PFSK-1 (cell line): Measurements from ENCODE around the gene SGCA.

Source experiments
- FOXP2 ChIP-seq: optimal IDR thresholded peaks from 2 replicates; pipeline ENCODE3; 2011; ENCODE audit warnings: borderline replicate concordance, control low read depth, inconsistent platforms; ENCODE audit not compliant: insufficient read depth; ENCODE audit errors: extremely low read length, extremely low read depth
- POLR2AphosphoS5 ChIP-seq: IDR thresholded peaks from 2 replicates; pipeline ENCODE4 v1.6.1; 2012; ENCODE audit warnings: low read depth, mild to moderate bottlenecking, control low read depth, low read length, moderate library complexity
- SIN3A ChIP-seq: IDR thresholded peaks from 2 replicates; pipeline ENCODE4 v1.6.1; 2012; ENCODE audit warnings: mild to moderate bottlenecking, low read length, moderate library complexity, borderline replicate concordance; ENCODE audit not compliant: insufficient read depth
- TAF1 ChIP-seq: IDR thresholded peaks from 2 replicates; pipeline ENCODE4 v1.6.1; 2012; ENCODE audit warnings: low read length, control low read depth, borderline replicate concordance; ENCODE audit not compliant: insufficient read depth
- TF ChIP-seq, protein P1 (sequence below), 2 experiments: IDR thresholded peaks; 2 replicates each; pipeline versions ENCODE4 v1.6.1 to v1.8.0; 2011 to 2012; ENCODE audit warnings: low read depth in 2 of 2, low read length in 2 of 2, control low read depth in 1 of 2, inconsistent platforms in 1 of 2, mild to moderate bottlenecking in 1 of 2, moderate library complexity in 1 of 2; ENCODE audit not compliant: insufficient read depth in 1 of 2

DNA sequence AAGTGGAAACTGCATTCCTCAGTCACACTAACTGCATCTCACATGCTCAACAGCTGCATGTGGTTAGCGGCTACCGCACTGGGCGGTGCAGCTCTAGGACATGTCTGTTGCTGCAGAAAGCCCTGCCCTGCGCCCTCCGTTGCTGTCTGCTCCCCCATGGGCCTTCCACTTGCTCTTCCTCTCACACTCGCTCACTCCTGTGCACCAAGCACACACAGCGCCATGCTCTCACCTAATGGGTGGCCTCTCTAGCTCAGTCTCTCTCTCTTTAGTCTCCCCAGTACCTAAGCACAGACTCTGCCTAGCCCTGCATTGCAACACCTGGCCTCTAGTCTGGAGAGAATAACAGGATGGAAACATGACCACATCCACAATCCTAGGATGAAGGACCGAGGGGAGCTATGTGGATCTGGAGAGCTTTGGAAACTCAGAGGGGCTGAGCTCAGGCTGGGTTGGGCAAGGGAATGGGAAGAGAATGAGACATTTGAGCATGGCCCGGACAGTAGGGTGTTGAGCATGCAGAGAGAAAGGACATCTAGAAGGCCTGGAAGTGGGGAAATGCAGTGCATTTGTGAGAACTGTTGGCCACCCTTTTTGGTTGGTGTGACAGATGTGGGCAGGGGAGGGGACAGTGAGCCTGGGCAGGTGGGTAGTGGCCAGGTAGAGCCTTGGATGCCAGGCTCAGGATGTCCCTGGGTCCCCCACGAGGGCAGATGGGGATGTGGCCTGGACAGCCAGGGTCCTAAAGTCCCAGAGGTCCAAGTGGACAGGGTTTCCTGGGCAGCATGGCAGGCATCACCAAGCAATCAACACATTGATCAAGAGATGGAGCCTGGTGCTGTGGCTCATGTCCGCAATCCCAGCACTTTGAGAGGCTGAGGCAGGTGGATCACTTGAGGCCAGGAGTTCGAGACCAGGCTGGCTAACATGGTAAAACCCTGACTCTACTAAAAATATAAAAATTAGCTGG lies 16.1 kb downstream of the SGCA start:
- TF ChIP-seq POLR2AphosphoS5: no peak
- TF ChIP-seq, protein P1, sequence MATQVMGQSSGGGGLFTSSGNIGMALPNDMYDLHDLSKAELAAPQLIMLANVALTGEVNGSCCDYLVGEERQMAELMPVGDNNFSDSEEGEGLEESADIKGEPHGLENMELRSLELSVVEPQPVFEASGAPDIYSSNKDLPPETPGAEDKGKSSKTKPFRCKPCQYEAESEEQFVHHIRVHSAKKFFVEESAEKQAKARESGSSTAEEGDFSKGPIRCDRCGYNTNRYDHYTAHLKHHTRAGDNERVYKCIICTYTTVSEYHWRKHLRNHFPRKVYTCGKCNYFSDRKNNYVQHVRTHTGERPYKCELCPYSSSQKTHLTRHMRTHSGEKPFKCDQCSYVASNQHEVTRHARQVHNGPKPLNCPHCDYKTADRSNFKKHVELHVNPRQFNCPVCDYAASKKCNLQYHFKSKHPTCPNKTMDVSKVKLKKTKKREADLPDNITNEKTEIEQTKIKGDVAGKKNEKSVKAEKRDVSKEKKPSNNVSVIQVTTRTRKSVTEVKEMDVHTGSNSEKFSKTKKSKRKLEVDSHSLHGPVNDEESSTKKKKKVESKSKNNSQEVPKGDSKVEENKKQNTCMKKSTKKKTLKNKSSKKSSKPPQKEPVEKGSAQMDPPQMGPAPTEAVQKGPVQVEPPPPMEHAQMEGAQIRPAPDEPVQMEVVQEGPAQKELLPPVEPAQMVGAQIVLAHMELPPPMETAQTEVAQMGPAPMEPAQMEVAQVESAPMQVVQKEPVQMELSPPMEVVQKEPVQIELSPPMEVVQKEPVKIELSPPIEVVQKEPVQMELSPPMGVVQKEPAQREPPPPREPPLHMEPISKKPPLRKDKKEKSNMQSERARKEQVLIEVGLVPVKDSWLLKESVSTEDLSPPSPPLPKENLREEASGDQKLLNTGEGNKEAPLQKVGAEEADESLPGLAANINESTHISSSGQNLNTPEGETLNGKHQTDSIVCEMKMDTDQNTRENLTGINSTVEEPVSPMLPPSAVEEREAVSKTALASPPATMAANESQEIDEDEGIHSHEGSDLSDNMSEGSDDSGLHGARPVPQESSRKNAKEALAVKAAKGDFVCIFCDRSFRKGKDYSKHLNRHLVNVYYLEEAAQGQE (IDR thresholded peaks at IDR 0.05; ENCODE audit: insufficient read depth in 1 of 2, low read depth in 2 of 2, low read length in 2 of 2): no peak
- no peak for TF ChIP-seq TAF1
- no peak for TF ChIP-seq FOXP2
- no peak for TF ChIP-seq SIN3A
